ENCODE measurements around the gene PLOD1. TPM values are rescaled to one million over a fixed set of nuclear protein-coding genes. Genes with fewer than 3 reads are reported as not detected.
"Not testable (repeated sequence)": the region's sequence is repeated elsewhere in the genome, so short reads cannot be mapped to it uniquely, and the experiment has no call there.

The PLOD1 gene
- total RNA-seq, 1 experiment from 2014 or later, result 35.9 TPM

DNA sequence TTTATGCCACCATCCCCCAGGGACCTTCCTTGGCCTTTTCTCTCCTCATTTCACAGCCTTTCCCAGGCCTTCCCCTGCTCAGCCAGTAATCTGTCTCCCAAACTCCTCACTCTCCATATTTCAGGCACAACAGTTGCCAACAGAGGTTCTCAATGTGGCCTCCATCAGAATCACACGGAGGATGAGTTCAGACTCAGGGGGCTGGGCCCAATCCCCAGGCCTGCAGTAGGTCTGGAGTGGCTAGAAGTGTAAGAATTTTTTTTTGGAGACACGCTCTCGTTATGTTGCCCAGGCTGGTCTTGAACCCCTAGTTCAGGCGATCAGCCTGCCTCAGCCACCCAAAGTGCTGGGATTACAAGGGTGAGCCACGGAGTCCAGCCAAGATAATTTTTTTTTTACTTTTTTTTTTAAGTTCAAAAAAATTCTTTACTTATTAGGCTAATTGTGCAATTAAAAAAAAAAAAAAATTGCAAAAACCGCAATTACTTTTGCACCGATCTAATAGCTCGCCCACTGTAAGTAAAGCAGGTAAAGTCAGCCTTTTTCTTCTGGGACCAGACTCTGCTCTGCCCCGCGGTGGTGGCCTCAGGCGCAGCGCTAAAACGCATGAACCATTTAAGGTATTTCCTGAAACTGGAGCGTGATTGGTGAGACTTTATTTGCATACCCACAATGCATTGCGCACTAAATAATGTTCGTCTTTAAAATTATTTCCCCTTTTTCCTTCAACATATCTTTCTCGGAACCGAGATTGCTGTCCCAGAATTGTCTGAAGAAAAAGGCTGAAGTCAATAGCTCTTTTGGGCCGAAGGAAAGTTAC is 27.0 kb upstream of the PLOD1 start:
- Histone ChIP-seq H3K9ac (ENCODE audit: low read length) (peak overlapping the region; percentile 65), H2AFZ (ENCODE audit: low read length) (peak overlapping the region; percentile 75; the same call in 1 of the 2 replicates), H3K36me3 (ENCODE audit: insufficient read depth, low read length) (no peaks in the 10 kb centered on the region), H3K9me2 (replicated peaks; ENCODE audit: insufficient read depth, low read length) (no peaks in the 10 kb centered on the region), H3K27me3 (ENCODE audit: low read length) (no peaks in the 10 kb centered on the region), H3K27ac (ENCODE audit: low read length) (peak overlapping the region; percentile 94), H3K9me3 (ENCODE audit: low read length) (no peaks in the 10 kb centered on the region), H3K4me1 (ENCODE audit: low read length) (peaks cover 27% of the 10 kb centered on the region), H3K4me2 (ENCODE audit: low read depth, low read length, poor library complexity, severe bottlenecking) (peak overlapping the region; percentile 49), H4K20me1 (ENCODE audit: insufficient read depth, low read depth, low read length) (no peaks in the 10 kb centered on the region), H3K4me3 (ENCODE audit: low read length) (peak overlapping the region; percentile 21; the same call in 1 of the 2 replicates), H3K79me2 (ENCODE audit: low read length) (no peaks in the 10 kb centered on the region)
- DNase-seq, result peak; percentile 98

DNA sequence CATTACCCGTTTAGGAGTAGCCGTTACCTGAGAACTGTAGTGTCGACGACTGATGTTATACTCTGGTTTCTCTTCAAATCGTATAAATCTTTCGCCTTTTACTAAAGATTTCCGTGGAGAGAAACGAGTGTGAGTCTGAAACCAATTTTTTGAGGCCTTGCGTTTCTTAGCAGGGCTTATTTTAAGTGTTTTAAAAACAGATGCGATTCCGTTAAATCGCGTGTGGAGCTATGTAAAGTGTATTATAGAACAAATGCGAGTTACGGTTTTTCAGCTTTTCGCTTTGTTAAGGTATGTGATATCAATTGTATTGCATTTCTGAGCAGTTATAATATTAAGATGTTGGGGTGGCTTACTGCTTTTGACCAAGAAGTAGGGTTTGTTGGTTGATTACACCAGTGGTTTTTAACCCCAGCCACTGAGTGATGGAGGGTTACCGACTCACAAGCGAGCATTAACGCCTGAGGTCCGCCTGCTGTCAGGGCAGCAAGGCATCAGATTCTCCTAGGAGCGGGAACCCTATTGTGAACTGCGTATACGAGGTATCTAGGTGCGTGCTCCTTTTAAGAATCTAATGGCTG is 26.3 kb upstream of the PLOD1 start:
- Histone ChIP-seq H4K20me1 (ENCODE audit: insufficient read depth, low read depth, low read length) (no peaks in the 10 kb centered on the region), H3K27me3 (ENCODE audit: low read length) (no peaks in the 10 kb centered on the region), H3K36me3 (ENCODE audit: insufficient read depth, low read length) (no peaks in the 10 kb centered on the region), H3K79me2 (ENCODE audit: low read length) (no peaks in the 10 kb centered on the region), H2AFZ (ENCODE audit: low read length) (no peak overlapping the region), H3K9me3 (ENCODE audit: low read length) (no peaks in the 10 kb centered on the region), H3K9ac (ENCODE audit: low read length) (peak overlapping the region; percentile 87), H3K4me1 (ENCODE audit: low read length) (peaks cover 27% of the 10 kb centered on the region), H3K27ac (ENCODE audit: low read length) (peak overlapping the region; percentile 94), H3K9me2 (replicated peaks; ENCODE audit: insufficient read depth, low read length) (no peaks in the 10 kb centered on the region), H3K4me2 (ENCODE audit: low read depth, low read length, poor library complexity, severe bottlenecking) (peak overlapping the region; percentile 95), H3K4me3 (ENCODE audit: low read length) (peak overlapping the region; percentile 75)
- peak; percentile 98 for DNase-seq

DNA sequence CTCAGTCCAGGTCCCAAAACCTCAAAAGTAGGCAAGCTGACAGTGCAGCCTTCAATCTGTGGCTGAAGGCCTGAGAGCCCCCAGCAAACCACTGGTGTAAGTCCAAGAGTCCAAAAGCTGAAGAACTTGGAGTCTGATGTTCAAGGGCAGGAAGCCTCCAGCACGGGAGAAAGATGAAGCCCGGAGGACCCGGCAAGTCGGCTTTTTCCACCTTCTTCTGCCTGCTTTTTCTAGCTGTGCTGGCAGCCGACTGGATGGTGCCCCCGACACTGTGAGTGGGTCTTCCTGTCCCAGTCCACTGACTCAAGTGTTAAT is 23.6 kb upstream of the PLOD1 start:
- H3K4me1 ChIP-seq (ENCODE audit: low read length), result peaks cover 35% of the 10 kb centered on the region
- DNase-seq; H3K27ac ChIP-seq (ENCODE audit: low read length); H3K4me2 ChIP-seq (ENCODE audit: low read depth, low read length, poor library complexity, severe bottlenecking); H3K79me2 ChIP-seq (ENCODE audit: low read length); H3K27me3 ChIP-seq (ENCODE audit: low read length); H3K36me3 ChIP-seq (ENCODE audit: insufficient read depth, low read length); H2AFZ ChIP-seq (ENCODE audit: low read length); H3K4me3 ChIP-seq (ENCODE audit: low read length); H3K9me3 ChIP-seq (ENCODE audit: low read length); H3K9ac ChIP-seq (ENCODE audit: low read length); H4K20me1 ChIP-seq (ENCODE audit: insufficient read depth, low read depth, low read length); H3K9me2 ChIP-seq (replicated peaks; ENCODE audit: insufficient read depth, low read length): not testable (repeated sequence)

DNA sequence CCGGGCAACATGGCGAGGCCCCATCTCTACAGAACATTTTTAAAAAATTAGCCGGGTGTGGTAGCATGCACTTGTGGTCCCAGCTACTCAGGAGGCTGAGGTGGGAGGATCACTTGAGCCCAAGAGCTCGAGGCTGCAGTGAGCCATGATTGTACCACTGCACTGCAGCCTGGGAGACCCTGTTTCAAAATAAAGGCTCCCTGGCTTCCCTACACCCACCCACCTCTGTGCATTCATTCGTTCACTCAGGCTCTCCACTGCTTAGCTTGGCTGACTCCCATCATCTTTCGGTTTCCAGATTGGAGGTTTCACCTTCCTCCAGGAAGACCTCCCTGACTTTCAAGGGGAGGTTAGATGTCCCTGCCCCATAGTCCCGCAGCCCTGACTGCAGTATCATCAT is 22.5 kb upstream of the PLOD1 start:
- Histone ChIP-seq H2AFZ (ENCODE audit: low read length) (no peak overlapping the region), H3K9ac (ENCODE audit: low read length) (no peak overlapping the region), H3K27me3 (ENCODE audit: low read length) (no peaks in the 10 kb centered on the region), H3K4me2 (ENCODE audit: low read depth, low read length, poor library complexity, severe bottlenecking) (no peak overlapping the region), H4K20me1 (ENCODE audit: insufficient read depth, low read depth, low read length) (no peaks in the 10 kb centered on the region), H3K36me3 (ENCODE audit: insufficient read depth, low read length) (no peaks in the 10 kb centered on the region), H3K9me3 (ENCODE audit: low read length) (no peaks in the 10 kb centered on the region), H3K27ac (ENCODE audit: low read length) (no peak overlapping the region), H3K4me1 (ENCODE audit: low read length) (peaks cover 34% of the 10 kb centered on the region), H3K79me2 (ENCODE audit: low read length) (no peaks in the 10 kb centered on the region), H3K4me3 (ENCODE audit: low read length) (no peak overlapping the region), H3K9me2 (replicated peaks; ENCODE audit: insufficient read depth, low read length) (no peaks in the 10 kb centered on the region)
- DNase-seq, result no peak

DNA sequence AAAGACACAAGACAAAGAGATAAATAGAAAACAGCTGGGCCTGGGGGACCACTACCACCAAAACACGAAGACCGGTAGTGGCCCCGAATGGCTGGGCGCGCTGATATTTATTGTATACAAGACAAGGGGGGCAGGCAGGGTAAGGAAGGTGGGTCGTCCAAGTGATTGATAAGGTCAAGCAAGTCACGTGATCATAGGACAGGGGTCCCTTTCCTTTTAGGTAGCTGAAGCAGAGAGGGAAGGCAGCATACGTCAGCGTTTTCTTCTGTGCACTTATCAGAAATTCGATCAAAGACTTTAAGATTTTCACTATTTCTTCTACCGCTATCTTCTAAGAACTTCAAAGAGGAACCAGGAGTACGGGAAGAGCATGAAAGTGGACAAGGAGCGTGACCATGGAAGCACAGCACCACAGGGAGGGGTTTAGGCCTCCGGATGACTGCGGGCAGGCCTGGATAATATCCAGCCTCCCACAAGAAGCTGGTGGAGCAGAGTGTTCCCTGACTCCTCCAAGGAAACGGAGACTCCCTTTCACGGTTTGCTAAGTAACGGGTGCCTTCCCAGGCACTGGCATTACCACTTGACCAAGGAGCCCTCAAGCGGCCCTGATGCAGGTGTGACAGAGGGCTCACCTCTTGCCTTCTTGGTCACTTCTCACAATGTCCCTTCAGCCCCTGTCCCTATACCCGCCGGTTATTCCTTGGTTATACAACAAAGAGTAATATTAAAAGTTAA is 21.9 kb upstream of the PLOD1 start:
- H3K36me3 ChIP-seq (ENCODE audit: insufficient read depth, low read length); H3K4me3 ChIP-seq (ENCODE audit: low read length); DNase-seq; H3K79me2 ChIP-seq (ENCODE audit: low read length); H4K20me1 ChIP-seq (ENCODE audit: insufficient read depth, low read depth, low read length); H3K9ac ChIP-seq (ENCODE audit: low read length); H3K9me3 ChIP-seq (ENCODE audit: low read length); H3K9me2 ChIP-seq (replicated peaks; ENCODE audit: insufficient read depth, low read length); H3K27ac ChIP-seq (ENCODE audit: low read length); H3K4me2 ChIP-seq (ENCODE audit: low read depth, low read length, poor library complexity, severe bottlenecking); H2AFZ ChIP-seq (ENCODE audit: low read length); H3K27me3 ChIP-seq (ENCODE audit: low read length): not testable (repeated sequence)
- peaks cover 28% of the 10 kb centered on the region for H3K4me1 ChIP-seq (ENCODE audit: low read length)

DNA sequence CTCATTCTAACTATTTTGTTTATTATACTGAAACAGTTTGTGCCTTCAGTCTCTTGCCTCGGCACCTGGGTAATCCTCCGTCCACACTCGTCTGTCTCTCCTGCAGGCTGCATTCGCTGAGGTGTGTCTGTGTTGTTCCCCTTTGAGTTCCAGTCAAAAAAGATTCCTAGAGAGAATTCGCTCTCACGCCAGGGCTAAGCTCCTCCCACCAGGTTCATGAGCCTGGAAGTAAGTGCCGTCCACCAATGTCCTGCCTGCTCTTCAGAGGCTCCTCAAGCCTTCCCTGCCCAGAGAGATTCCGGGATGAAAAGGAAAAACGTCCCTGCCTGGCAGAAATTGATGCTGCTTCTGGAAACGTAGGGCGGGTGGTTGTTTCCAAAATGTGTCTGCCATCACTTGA is 21.2 kb upstream of the PLOD1 start:
- Histone ChIP-seq H3K4me2 (ENCODE audit: low read depth, low read length, poor library complexity, severe bottlenecking) (no peak overlapping the region), H4K20me1 (ENCODE audit: insufficient read depth, low read depth, low read length) (no peaks in the 10 kb centered on the region), H3K27ac (ENCODE audit: low read length) (no peak overlapping the region), H3K9me2 (replicated peaks; ENCODE audit: insufficient read depth, low read length) (no peaks in the 10 kb centered on the region), H3K9me3 (ENCODE audit: low read length) (no peaks in the 10 kb centered on the region), H3K4me3 (ENCODE audit: low read length) (no peak overlapping the region), H3K36me3 (ENCODE audit: insufficient read depth, low read length) (no peaks in the 10 kb centered on the region; the same call in 1 of the 2 replicates), H3K79me2 (ENCODE audit: low read length) (no peaks in the 10 kb centered on the region), H3K9ac (ENCODE audit: low read length) (no peak overlapping the region), H2AFZ (ENCODE audit: low read length) (no peak overlapping the region), H3K4me1 (ENCODE audit: low read length) (peaks cover 25% of the 10 kb centered on the region), H3K27me3 (ENCODE audit: low read length) (no peaks in the 10 kb centered on the region)
- no peak for DNase-seq

DNA sequence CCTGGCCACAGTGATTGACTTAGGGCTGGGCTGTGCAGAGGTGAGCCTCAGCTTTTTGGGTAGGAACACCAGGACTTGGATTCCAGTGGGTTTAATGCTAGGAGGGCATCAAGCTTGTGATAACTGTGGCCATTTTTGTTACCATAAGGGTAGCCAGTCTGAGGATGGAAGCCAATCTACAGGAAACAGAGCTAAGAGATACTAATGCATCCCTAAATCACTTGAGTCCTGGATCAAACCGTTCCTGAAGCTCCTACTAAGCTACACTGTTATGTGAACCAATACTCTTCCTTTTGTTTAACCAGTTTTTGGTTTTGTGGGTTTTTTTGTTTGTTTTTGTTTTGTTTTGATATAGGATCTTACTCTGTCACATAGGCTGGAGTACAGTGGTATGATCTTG is 20.5 kb upstream of the PLOD1 start:
- Histone ChIP-seq H3K9me2 (replicated peaks; ENCODE audit: insufficient read depth, low read length) (no peaks in the 10 kb centered on the region), H3K79me2 (ENCODE audit: low read length) (no peaks in the 10 kb centered on the region), H3K9ac (ENCODE audit: low read length) (no peak overlapping the region), H2AFZ (ENCODE audit: low read length) (no peak overlapping the region), H3K4me2 (ENCODE audit: low read depth, low read length, poor library complexity, severe bottlenecking) (no peak overlapping the region), H3K27ac (ENCODE audit: low read length) (no peak overlapping the region), H3K27me3 (ENCODE audit: low read length) (no peaks in the 10 kb centered on the region), H3K36me3 (ENCODE audit: insufficient read depth, low read length) (no peaks in the 10 kb centered on the region; the same call in 1 of the 2 replicates), H3K4me3 (ENCODE audit: low read length) (no peak overlapping the region), H3K4me1 (ENCODE audit: low read length) (peaks cover 19% of the 10 kb centered on the region), H4K20me1 (ENCODE audit: insufficient read depth, low read depth, low read length) (0 out of 2 replicates have a peak, but pooled peaks cover 3% of the 10 kb centered on the region), H3K9me3 (ENCODE audit: low read length) (no peaks in the 10 kb centered on the region)
- no peak for DNase-seq

DNA sequence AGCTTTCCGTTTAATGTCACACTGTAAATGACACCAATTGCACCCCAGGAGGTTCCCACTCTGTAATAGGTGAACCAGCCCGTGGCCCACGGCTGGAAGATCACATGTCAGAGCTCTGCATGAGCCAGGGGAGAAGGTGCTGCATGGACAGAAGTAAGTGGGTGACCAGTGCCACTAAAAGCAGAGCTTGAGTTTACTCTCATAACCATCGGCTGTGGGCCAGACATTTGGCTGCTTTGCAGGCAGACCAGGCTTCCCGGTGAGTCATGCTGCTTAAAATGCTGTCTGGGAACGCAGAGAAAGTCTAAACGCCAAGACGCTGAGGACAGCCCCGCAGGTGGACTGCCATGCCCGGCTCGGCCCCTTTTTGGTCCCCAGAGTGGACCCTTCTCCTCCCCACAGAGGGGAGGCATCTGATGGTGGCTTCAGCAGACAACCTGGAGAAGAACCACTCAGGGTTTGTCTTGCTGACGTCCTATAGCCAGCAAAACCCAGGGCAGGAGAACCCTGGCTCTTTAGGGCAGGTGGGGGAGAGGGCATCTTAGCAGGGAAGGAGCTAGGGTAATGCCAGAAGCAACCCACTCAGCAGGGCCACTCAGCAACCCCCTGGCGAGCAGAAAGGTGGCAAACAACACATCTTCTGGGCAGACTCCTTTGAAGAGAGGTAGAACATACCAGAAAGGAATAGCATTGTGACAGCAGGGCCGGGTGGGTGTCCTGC is 15.6 kb upstream of the PLOD1 start:
- Histone ChIP-seq H3K9me2 (replicated peaks; ENCODE audit: insufficient read depth, low read length) (no peaks in the 10 kb centered on the region), H4K20me1 (ENCODE audit: insufficient read depth, low read depth, low read length) (peaks cover 26% of the 10 kb centered on the region), H3K4me2 (ENCODE audit: low read depth, low read length, poor library complexity, severe bottlenecking) (no peak overlapping the region), H3K27me3 (ENCODE audit: low read length) (no peaks in the 10 kb centered on the region), H3K36me3 (ENCODE audit: insufficient read depth, low read length) (peaks cover 15% of the 10 kb centered on the region), H3K79me2 (ENCODE audit: low read length) (peaks cover 17% of the 10 kb centered on the region), H3K4me1 (ENCODE audit: low read length) (peaks cover 12% of the 10 kb centered on the region), H2AFZ (ENCODE audit: low read length) (no peak overlapping the region), H3K9me3 (ENCODE audit: low read length) (no peaks in the 10 kb centered on the region), H3K9ac (ENCODE audit: low read length) (no peak overlapping the region), H3K27ac (ENCODE audit: low read length) (no peak overlapping the region), H3K4me3 (ENCODE audit: low read length) (no peak overlapping the region)
- no peak for DNase-seq

Measured in Karpas-422 (cell line).